C1 segment of cervical spinal cord (tissue), 14 donors: ENCODE results near the gene CMIP.

Source experiments
- DNase-seq, 14 donors: peaks; one replicate each; lab custom pipeline; 2025; lab: John Stamatoyannopoulos, UW

The CMIP gene

GRCh38 chr16:81477697-81478693 lies 33.4 kb downstream of the CMIP start:
- no peak for DNase-seq

GRCh38 chr16:81478876-81479511 lies 34.4 kb downstream of the CMIP start:
- DNase-seq: peak in 10 of 14 donors; percentile 21 to 69 (median 43)

GRCh38 chr16:81480606-81481206 lies 36.1 kb downstream of the CMIP start:
- DNase-seq: no peak

- peak in 8 of 14 donors; percentile 13 to 62 (median 44) for DNase-seq
Observed at GRCh38 chr16:81481207-81481821, 36.7 kb downstream of the CMIP start.

- no peak for DNase-seq
Observed at GRCh38 chr16:81482329-81483063, 37.9 kb downstream of the CMIP start.

GRCh38 chr16:81483064-81483969 lies 38.7 kb downstream of the CMIP start:
- DNase-seq: peak in 1 of 14 donors; percentile 19

GRCh38 chr16:81483970-81484595 lies 39.5 kb downstream of the CMIP start:
- DNase-seq: no peak

- no peak for DNase-seq
Observed at GRCh38 chr16:81484908-81485624, 40.5 kb downstream of the CMIP start.

GRCh38 chr16:81485824-81486539 lies 41.4 kb downstream of the CMIP start:
- peak in 1 of 14 donors; percentile 24 for DNase-seq

GRCh38 chr16:81486540-81487061 lies 42.0 kb downstream of the CMIP start:
- DNase-seq: peak in 2 of 14 donors; percentile 13 to 58

- DNase-seq: peak in 3 of 14 donors; percentile 30 to 72 (median 30)
Observed at GRCh38 chr16:81487301-81487720, 42.7 kb downstream of the CMIP start.

GRCh38 chr16:81488687-81489411 lies 44.2 kb downstream of the CMIP start:
- no peak for DNase-seq

GRCh38 chr16:81489547-81490267 lies 45.1 kb downstream of the CMIP start:
- DNase-seq: no peak

GRCh38 chr16:81491541-81492188 lies 47.1 kb downstream of the CMIP start:
- no peak for DNase-seq

GRCh38 chr16:81492311-81492761 lies 47.7 kb downstream of the CMIP start:
- DNase-seq: peak in 1 of 14 donors; percentile 25
